ENCODE data around the gene OR2T4. TPM values are rescaled to one million over a fixed set of nuclear protein-coding genes. Genes with fewer than 3 reads are reported as not detected.

The OR2T4 gene
- total RNA-seq, 1 donor from 2014 or later = not detected

DNA sequence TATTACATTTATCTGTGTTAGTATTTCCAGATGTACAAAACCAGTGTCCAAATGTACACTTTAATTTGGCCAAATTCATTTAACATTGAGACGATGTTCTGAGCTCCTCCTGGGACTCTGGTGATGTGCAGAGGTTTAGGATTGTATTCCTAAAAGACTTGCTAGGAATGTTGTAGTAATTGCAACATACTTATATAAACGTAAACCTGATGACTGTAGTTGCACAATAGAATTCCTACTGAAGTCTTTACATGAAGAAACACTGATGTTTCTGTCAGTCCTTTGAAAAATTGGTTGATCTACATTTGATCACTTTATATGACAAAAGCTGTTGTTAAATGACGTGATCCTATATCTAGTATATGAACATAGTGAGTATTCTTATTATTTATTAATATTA lies 18.0 kb upstream of the OR2T4 start:
- Histone ChIP-seq H3K36me3 (no peaks in the 10 kb centered on the region), H3K4me2 (no peak overlapping the region), H3K27ac (no peak overlapping the region), H3F3A (ENCODE audit: low read depth) (no peaks in the 10 kb centered on the region), H3K9ac (no peak overlapping the region), H3K79me2 (ENCODE audit: low read depth) (no peaks in the 10 kb centered on the region), H4K20me1 (ENCODE audit: low read depth) (no peaks in the 10 kb centered on the region), H3K9me3 (ENCODE audit: low read depth) (peaks cover 25% of the 10 kb centered on the region), H3K27me3 (no peaks in the 10 kb centered on the region), H3K4me1 (no peaks in the 10 kb centered on the region), H2AFZ (replicated peaks) (no peak overlapping the region), H3K4me3 (no peak overlapping the region)
- no peaks in the 10 kb centered on the region for H3K4me1 Mint-ChIP-seq
- TF ChIP-seq EZH2 (IDR thresholded peaks at IDR 0.05) (no peak), EZH2phosphoT487 (IDR thresholded peaks at IDR 0.05) (no peak)
- TF ChIP-seq, protein P1, sequence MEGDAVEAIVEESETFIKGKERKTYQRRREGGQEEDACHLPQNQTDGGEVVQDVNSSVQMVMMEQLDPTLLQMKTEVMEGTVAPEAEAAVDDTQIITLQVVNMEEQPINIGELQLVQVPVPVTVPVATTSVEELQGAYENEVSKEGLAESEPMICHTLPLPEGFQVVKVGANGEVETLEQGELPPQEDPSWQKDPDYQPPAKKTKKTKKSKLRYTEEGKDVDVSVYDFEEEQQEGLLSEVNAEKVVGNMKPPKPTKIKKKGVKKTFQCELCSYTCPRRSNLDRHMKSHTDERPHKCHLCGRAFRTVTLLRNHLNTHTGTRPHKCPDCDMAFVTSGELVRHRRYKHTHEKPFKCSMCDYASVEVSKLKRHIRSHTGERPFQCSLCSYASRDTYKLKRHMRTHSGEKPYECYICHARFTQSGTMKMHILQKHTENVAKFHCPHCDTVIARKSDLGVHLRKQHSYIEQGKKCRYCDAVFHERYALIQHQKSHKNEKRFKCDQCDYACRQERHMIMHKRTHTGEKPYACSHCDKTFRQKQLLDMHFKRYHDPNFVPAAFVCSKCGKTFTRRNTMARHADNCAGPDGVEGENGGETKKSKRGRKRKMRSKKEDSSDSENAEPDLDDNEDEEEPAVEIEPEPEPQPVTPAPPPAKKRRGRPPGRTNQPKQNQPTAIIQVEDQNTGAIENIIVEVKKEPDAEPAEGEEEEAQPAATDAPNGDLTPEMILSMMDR (IDR thresholded peaks at IDR 0.05) = no peak
- no peak overlapping the region for H3K4me3 Mint-ChIP-seq
- no peaks in the 10 kb centered on the region for H3K27me3 Mint-ChIP-seq (ENCODE audit: insufficient read depth, low read depth)
- H3K9me3 Mint-ChIP-seq = peaks cover 26% of the 10 kb centered on the region
- no peak overlapping the region for H3K27ac Mint-ChIP-seq
- no peak for DNase-seq (ENCODE audit: low spot score)
- H3K36me3 Mint-ChIP-seq = peaks cover 3% of the 10 kb centered on the region

DNA sequence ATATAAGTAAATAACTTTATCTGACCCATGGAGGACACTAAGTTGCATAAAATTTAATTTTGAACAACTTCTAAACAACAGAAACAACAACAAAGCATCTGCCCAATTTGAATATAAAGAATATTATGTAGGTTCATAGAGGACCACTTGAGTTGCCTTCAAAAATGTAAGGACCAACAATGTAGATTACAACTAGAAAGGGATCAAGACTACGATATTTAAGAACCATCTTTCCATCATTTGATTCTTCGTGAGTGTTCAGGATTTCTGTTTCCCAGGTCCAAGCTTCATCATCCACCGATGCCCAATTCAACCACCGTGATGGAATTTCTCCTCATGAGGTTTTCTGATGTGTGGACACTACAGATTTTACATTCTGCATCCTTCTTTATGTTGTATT lies 13.0 kb upstream of the OR2T4 start, which contains the start of gene OR14C36:
Gene OR14C36 (plus strand): TSS at position 301 of the 400 bp plus-strand sequence. CDS start 0 bp downstream, at position 301.
- Histone ChIP-seq H3F3A (ENCODE audit: low read depth) (no peaks in the 10 kb centered on the region), H3K36me3 (no peaks in the 10 kb centered on the region), H3K9ac (no peak within 1 kb of the TSS), H3K9me3 (ENCODE audit: low read depth) (peaks cover 37% of the 10 kb centered on the region), H3K4me2 (no peak within 1 kb of the TSS), H2AFZ (replicated peaks) (no peak within 1 kb of the TSS), H3K79me2 (ENCODE audit: low read depth) (no peaks in the 10 kb centered on the region), H3K27me3 (no peaks in the 10 kb centered on the region), H3K4me1 (no peaks in the 10 kb centered on the region), H3K27ac (no peak within 1 kb of the TSS), H4K20me1 (ENCODE audit: low read depth) (no peaks in the 10 kb centered on the region), H3K4me3 (no peak within 1 kb of the TSS)
- H3K4me1 Mint-ChIP-seq = no peaks in the 10 kb centered on the region
- TF ChIP-seq EZH2phosphoT487 (IDR thresholded peaks at IDR 0.05) (no peak), EZH2 (IDR thresholded peaks at IDR 0.05) (no peak)
- TF ChIP-seq, protein P1 (IDR thresholded peaks at IDR 0.05) = no peak
- H3K9me3 Mint-ChIP-seq = peaks cover 5% of the 10 kb centered on the region
- H3K27ac Mint-ChIP-seq = no peak within 1 kb of the TSS
- H3K27me3 Mint-ChIP-seq (ENCODE audit: insufficient read depth, low read depth) = no peaks in the 10 kb centered on the region
- H3K4me3 Mint-ChIP-seq = no peak within 1 kb of the TSS
- no peak for DNase-seq (ENCODE audit: low spot score)
- H3K36me3 Mint-ChIP-seq = no peaks in the 10 kb centered on the region

DNA sequence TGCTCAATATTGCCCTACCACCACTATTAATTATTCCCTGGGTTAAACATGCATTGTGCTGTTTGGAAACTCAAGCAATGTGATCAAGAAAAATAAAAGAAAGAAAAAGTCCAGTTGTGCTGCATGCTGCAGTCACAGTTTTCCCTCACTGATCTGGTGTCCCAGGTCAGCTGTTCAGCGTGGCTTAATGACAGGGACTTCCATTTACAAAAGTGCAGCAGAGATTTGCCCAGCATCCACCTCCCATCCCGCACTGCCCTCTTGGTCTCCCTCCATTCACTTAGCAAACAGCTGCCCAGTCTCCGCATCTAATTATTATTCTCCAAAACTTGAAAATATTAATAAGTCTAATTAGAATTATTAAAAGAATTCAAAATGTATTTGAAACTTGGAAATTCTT lies 2.0 kb upstream of the OR2T4 start:
- DNase-seq (ENCODE audit: low spot score) = no peak
- Mint-ChIP-seq H3K27ac (no peak overlapping the region), H3K4me3 (no peak overlapping the region), H3K36me3 (no peaks in the 10 kb centered on the region), H3K9me3 (peaks cover 25% of the 10 kb centered on the region), H3K27me3 (ENCODE audit: insufficient read depth, low read depth) (peaks cover 4% of the 10 kb centered on the region), H3K4me1 (no peaks in the 10 kb centered on the region)
- no peak overlapping the region for H3K4me3 ChIP-seq
- H3K4me1 ChIP-seq = no peaks in the 10 kb centered on the region
- no peak overlapping the region for H3K9ac ChIP-seq
- no peak overlapping the region for H2AFZ ChIP-seq (replicated peaks)
- TF ChIP-seq EZH2phosphoT487 (IDR thresholded peaks at IDR 0.05) = no peak
- H3K27me3 ChIP-seq = no peaks in the 10 kb centered on the region
- no peaks in the 10 kb centered on the region for H3F3A ChIP-seq (ENCODE audit: low read depth)
- H4K20me1 ChIP-seq (ENCODE audit: low read depth) = no peaks in the 10 kb centered on the region
- no peak overlapping the region for H3K27ac ChIP-seq
- H3K4me2 ChIP-seq = no peak overlapping the region
- no peaks in the 10 kb centered on the region for H3K79me2 ChIP-seq (ENCODE audit: low read depth)
- no peaks in the 10 kb centered on the region for H3K36me3 ChIP-seq
- H3K9me3 ChIP-seq (ENCODE audit: low read depth) = peaks cover 17% of the 10 kb centered on the region

DNA sequence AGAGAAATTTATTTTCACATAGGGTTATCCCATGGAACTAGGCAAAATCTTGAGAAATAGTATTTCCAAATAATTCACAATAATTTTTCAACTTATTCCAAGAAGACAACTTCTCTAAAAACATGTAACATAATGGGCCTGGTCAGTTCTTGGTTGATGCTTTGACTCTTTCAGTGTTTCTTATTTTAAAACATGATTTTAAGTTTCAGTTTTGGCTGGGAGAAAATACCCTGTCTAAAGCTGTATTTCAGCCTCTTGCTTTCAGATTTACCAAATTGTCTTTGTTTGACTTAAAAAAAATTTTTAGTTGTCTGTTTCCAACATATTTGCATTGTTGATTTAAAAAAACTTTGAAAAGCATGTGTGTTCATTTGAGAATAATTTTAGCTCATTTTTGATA lies 5.1 kb downstream of the OR2T4 start:
- H3K36me3 ChIP-seq = no peaks in the 10 kb centered on the region
- H3K27me3 ChIP-seq = no peaks in the 10 kb centered on the region
- Mint-ChIP-seq H3K4me3 (no peak overlapping the region), H3K36me3 (no peaks in the 10 kb centered on the region), H3K27me3 (ENCODE audit: insufficient read depth, low read depth) (peaks cover 2% of the 10 kb centered on the region), H3K27ac (no peak overlapping the region), H3K4me1 (no peaks in the 10 kb centered on the region), H3K9me3 (peaks cover 47% of the 10 kb centered on the region)
- H4K20me1 ChIP-seq (ENCODE audit: low read depth) = no peaks in the 10 kb centered on the region
- no peak for TF ChIP-seq EZH2phosphoT487 (IDR thresholded peaks at IDR 0.05)
- DNase-seq (ENCODE audit: low spot score) = no peak
- no peaks in the 10 kb centered on the region for H3F3A ChIP-seq (ENCODE audit: low read depth)
- no peak overlapping the region for H3K9ac ChIP-seq
- H3K27ac ChIP-seq = no peak overlapping the region
- no peak overlapping the region for H2AFZ ChIP-seq (replicated peaks)
- H3K4me1 ChIP-seq = no peaks in the 10 kb centered on the region
- peaks cover 33% of the 10 kb centered on the region for H3K9me3 ChIP-seq (ENCODE audit: low read depth)
- no peaks in the 10 kb centered on the region for H3K79me2 ChIP-seq (ENCODE audit: low read depth)
- H3K4me3 ChIP-seq = no peak overlapping the region
- H3K4me2 ChIP-seq = no peak overlapping the region

Data from neural progenitor cell (in vitro differentiated cells).